Colonic mucosa (tissue), 4 donors: ENCODE results near the gene CDK7. TPM values are rescaled to one million over a fixed set of nuclear protein-coding genes. Genes with fewer than 3 reads are reported as not detected.

Experiments
- DNase-seq: peaks from one replicate; pipeline ENCODE4 v3.0.0-alpha.2; 2020
- H3K27ac ChIP-seq: fragments of 200-600 bp; one replicate; pipeline ENCODE4 v1.8.0; 2021
- H3K27me3 ChIP-seq: fragments of 200-600 bp; one replicate; pipeline ENCODE4 v1.8.0; 2021
- H3K36me3 ChIP-seq: fragments of 200-600 bp; one replicate; pipeline ENCODE4 v1.8.0; 2021
- H3K4me1 ChIP-seq: fragments of 200-600 bp; one replicate; pipeline ENCODE4 v1.8.0; 2021; ENCODE audit warnings: mild to moderate bottlenecking
- H3K4me3 ChIP-seq: fragments of 200-600 bp; one replicate; pipeline ENCODE4 v1.8.0; 2021
- H3K9ac ChIP-seq, 2 donors: one replicate each; pipeline ENCODE4 v1.7.0; 2013; ENCODE audit warnings: control low read depth in 2 of 2, low read depth in 2 of 2, low read length in 2 of 2
- H3K9me3 ChIP-seq: fragments of 200-600 bp; one replicate; pipeline ENCODE4 v1.8.0; 2021
- intact Hi-C: fragments of 100-400 bp; cut with DNase I; formaldehyde crosslinking; loops from one replicate; pipeline ENCODE4 v1.14.1; 2022
- total RNA-seq, 2 donors: library from RNA; stranded (reverse); fragmentation: NEBNext Ultra II Directional in 1 of 2; extraction: Animal tissue kit (Norgen Biotek cat#: 25700) in 1 of 2; gene quantifications; one replicate each; pipeline ENCODE4 v1.2.1, GENCODE V29; 2021
- TF ChIP-seq, protein P1 (sequence below): fragments of 200-600 bp; IDR thresholded peaks from one replicate; pipeline ENCODE4 v1.8.0; 2022; ENCODE audit warnings: antibody characterized with exemption, mild to moderate bottlenecking
- donor health status: healthy.
- donor health status: DM: no; HTN: no; CAD: no.
- donor health status: DM: no; HTN: no; CAD: no.

The CDK7 gene
- total RNA-seq, 2 donors from 2014 or later, result 21.9 to 35.4 TPM

DNA sequence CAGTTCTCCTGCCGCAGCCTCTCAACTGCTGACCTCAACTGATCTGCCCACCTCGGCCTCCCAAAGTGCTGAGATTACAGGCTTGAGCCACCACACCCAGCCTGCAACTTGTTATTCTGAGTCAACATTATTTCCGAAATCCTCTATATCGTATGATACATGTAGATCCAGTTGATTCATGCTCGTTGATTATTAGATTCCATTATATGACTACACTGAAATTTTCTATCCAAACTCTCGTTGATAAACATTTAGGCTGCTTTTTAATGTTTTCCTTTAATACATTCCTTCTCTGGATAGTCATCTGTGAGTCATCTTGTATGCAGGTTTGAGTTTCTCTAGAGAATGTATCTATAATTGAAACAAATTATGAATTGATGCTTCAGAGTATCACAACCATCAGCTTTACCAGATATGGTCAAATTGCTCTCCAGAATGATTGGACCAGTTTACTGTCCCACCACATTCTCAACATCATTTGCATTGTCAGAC, 4.1 kb downstream of the CDK7 start:
- TF ChIP-seq, protein P1, sequence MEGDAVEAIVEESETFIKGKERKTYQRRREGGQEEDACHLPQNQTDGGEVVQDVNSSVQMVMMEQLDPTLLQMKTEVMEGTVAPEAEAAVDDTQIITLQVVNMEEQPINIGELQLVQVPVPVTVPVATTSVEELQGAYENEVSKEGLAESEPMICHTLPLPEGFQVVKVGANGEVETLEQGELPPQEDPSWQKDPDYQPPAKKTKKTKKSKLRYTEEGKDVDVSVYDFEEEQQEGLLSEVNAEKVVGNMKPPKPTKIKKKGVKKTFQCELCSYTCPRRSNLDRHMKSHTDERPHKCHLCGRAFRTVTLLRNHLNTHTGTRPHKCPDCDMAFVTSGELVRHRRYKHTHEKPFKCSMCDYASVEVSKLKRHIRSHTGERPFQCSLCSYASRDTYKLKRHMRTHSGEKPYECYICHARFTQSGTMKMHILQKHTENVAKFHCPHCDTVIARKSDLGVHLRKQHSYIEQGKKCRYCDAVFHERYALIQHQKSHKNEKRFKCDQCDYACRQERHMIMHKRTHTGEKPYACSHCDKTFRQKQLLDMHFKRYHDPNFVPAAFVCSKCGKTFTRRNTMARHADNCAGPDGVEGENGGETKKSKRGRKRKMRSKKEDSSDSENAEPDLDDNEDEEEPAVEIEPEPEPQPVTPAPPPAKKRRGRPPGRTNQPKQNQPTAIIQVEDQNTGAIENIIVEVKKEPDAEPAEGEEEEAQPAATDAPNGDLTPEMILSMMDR, result no peak

DNA sequence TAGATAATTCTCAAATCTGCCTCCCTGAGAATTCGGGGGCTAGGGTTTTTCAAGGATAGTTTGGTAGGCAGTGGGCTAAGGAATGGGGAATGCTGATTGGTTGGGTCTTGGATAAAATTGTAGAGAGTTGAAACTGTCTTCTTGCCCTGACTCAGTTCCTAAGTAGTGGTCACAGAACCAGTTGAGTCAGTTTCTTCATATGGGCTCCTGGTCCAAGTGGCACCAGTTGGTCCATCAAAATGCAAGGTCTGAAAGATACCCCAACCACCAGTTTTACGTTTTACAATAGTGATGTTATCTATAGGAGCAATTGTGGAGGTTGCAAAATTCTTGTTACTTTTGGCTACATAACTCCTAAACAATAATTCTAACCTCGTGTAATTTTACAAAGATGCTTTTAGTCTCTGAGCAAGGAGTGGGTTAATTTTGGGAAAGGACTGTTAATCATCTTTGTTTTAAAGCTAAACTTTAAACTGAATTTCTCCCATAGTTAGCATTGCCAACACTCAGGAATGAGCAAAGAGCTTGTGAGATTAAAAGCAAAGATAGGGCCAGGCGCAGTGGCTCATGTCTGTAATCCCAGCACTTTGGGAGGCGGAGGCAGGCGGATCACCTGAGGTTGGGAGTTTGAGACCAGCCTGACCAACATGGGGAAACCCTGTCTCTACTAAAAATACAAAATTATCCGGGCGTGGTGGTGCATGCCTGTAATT, 7.7 kb downstream of the CDK7 start:
- intact Hi-C loops, result no loop called here
- DNase-seq, result no peak
- Histone ChIP-seq H3K36me3 (no peaks in the 10 kb centered on the region), H3K9ac (no peak overlapping the region), H3K4me1 (no peaks in the 10 kb centered on the region), H3K27me3 (no peaks in the 10 kb centered on the region), H3K4me3 (no peak overlapping the region), H3K9me3 (no peaks in the 10 kb centered on the region), H3K27ac (no peak overlapping the region)
- TF ChIP-seq, protein P1, result no peak

More for the DNA sequence above, 4.1 kb downstream of the CDK7 start:
- Histone ChIP-seq H3K27ac (no peak overlapping the region), H3K9me3 (no peaks in the 10 kb centered on the region), H3K4me1 (peaks cover 5% of the 10 kb centered on the region), H3K9ac (no peak overlapping the region), H3K27me3 (no peaks in the 10 kb centered on the region), H3K36me3 (no peaks in the 10 kb centered on the region), H3K4me3 (no peak overlapping the region)
- intact Hi-C loops, result no loop called here
- no peak for DNase-seq

DNA sequence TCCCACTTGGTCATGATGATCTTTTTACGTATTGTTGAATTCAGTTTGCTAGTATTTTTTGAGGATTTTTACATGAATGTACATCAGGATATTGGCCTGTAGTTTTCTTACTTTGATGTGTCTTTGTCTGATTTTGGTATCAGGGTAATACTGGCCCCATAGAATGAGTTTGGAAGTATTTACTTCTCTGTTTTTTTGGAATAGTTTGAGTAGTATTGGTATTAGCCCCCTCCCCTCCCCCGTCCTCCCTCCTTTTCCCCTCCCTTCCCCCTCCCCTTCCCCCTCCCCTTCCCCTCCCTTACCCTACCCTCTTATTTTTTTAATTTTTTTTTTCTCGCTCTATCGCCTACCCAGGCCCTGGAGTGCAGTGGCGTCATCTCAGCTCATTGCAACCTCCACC, 10.3 kb downstream of the CDK7 start:
- H3K27me3 ChIP-seq, result no peaks in the 10 kb centered on the region
- H3K9ac ChIP-seq, result no peak overlapping the region
- no peaks in the 10 kb centered on the region for H3K36me3 ChIP-seq
- intact Hi-C loops, result no loop called here
- H3K9me3 ChIP-seq, result no peaks in the 10 kb centered on the region
- no peak for DNase-seq
- no peak overlapping the region for H3K4me3 ChIP-seq
- TF ChIP-seq, protein P1, result no peak
- H3K4me1 ChIP-seq, result no peaks in the 10 kb centered on the region
- H3K27ac ChIP-seq, result no peak overlapping the region

DNA sequence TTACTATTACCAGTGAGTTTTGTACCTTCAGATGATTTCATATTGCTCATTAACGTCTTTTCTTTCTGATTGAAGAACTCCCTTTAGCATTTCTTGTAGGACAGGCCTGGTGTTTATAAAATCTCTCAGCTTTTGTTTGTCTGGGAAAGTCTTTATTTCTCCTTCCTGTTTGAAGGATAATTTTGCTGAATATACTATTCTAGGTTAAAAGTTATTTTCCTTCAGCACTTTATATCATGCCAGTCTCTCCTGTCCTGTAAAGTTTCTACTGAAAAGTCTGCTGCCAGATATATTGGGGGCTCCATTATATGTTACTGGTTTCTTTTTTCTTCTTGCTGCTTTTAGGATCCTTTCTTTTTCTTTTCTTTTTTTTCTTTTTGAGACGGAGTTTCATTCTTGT, 13.3 kb downstream of the CDK7 start:
- no peak for DNase-seq
- H3K4me1 ChIP-seq, result no peaks in the 10 kb centered on the region
- intact Hi-C loops, result no loop called here
- H3K36me3 ChIP-seq, result no peaks in the 10 kb centered on the region
- TF ChIP-seq, protein P1, result no peak
- no peak overlapping the region for H3K4me3 ChIP-seq
- no peak overlapping the region for H3K9ac ChIP-seq
- H3K27me3 ChIP-seq, result no peaks in the 10 kb centered on the region
- no peaks in the 10 kb centered on the region for H3K9me3 ChIP-seq
- H3K27ac ChIP-seq, result no peak overlapping the region

DNA sequence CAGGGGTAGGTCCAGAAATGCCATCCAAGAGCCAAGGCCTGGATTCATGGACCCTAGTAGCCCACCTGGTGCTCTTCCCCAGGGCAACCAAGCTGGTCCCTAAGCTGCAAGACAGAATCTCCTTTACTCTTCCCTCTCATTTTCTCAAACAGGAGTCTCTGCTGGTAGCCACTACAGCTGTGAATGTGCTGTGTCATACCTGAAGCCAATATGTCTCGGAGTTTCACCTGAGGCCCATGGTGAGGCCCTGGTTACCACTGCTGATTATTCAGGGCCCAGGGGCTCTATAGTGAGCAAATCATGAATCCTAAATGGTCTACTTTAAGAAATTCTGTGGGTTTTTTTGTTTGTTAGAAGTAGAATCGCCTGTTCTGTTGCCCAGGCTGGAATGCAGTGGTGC, 15.9 kb downstream of the CDK7 start:
- H3K9me3 ChIP-seq, result no peaks in the 10 kb centered on the region
- H3K9ac ChIP-seq, result no peak overlapping the region
- TF ChIP-seq, protein P1, result no peak
- intact Hi-C loops, result no loop called here
- no peaks in the 10 kb centered on the region for H3K27me3 ChIP-seq
- H3K4me1 ChIP-seq, result no peaks in the 10 kb centered on the region
- no peak overlapping the region for H3K27ac ChIP-seq
- no peak overlapping the region for H3K4me3 ChIP-seq
- no peak for DNase-seq
- H3K36me3 ChIP-seq, result no peaks in the 10 kb centered on the region
